Tibial nerve (tissue), 4 donors: Measurements from ENCODE around the gene DENND6A. TPM values are rescaled to one million over a fixed set of nuclear protein-coding genes. Genes with fewer than 3 reads are reported as not detected.

ENCODE experiments used
- DNase-seq, 2 donors: peaks; one replicate each; pipeline ENCODE4 v3.0.0-alpha.2; 2019; ENCODE audit warnings: low spot score in 2 of 2
- H3K27ac ChIP-seq, 4 donors: fragments of 200-600 bp; sonication (generic) in 3 of 4; one replicate each; pipeline ENCODE4 v1.5.1; 2017 to 2019; ENCODE audit warnings: mild to moderate bottlenecking in 1 of 4
- H3K27me3 ChIP-seq, 2 donors: fragments of 200-600 bp; sonication (generic) in 1 of 2; one replicate each; pipeline versions ENCODE4 v1.5.1 to v1.6.0; 2017 to 2019
- H3K36me3 ChIP-seq, 3 donors: fragments of 200-600 bp; sonication (generic); one replicate each; pipeline ENCODE4 v1.5.1; 2018 to 2019
- H3K4me1 ChIP-seq, 4 donors: fragments of 200-600 bp; sonication (generic) in 3 of 4; one replicate each; pipeline ENCODE4 v1.5.1; 2017 to 2019
- H3K4me3 ChIP-seq, 4 donors: fragments of 200-600 bp; sonication (generic) in 3 of 4; one replicate each; pipeline ENCODE4 v1.5.1; 2017 to 2019; ENCODE audit warnings: mild to moderate bottlenecking in 1 of 4, moderate library complexity in 1 of 4
- H3K9me3 ChIP-seq, 4 donors: fragments of 200-600 bp; sonication (generic) in 3 of 4; one replicate each; pipeline ENCODE4 v1.5.1; 2017 to 2019
- EP300 ChIP-seq, 2 donors: sonication (generic); formaldehyde crosslinking; IDR thresholded peaks; one replicate each; pipeline ENCODE4 v1.6.1; 2017; ENCODE audit warnings: antibody characterized with exemption in 2 of 2, mild to moderate bottlenecking in 1 of 2
- POLR2A ChIP-seq, 2 donors: fragments of 450-650 bp; IDR thresholded peaks; one replicate each; pipeline ENCODE4 v1.6.1; 2017; ENCODE audit warnings: antibody characterized with exemption in 2 of 2, mild to moderate bottlenecking in 2 of 2, moderate library complexity in 2 of 2
- WGBS, 2 donors: methylation state at CpG; one replicate each; pipeline ENCODE4 v1.1.5; 2018; 5-methylcytosine and 5-hydroxymethylcytosine counted together
- total RNA-seq, 4 donors: library from RNA; depleted of rRNA; stranded (reverse); fragments of >200 nt; gene quantifications; one replicate each; pipeline ENCODE4 v1.1.0, GENCODE V29; 2016
- TF ChIP-seq, protein P1 (sequence below), 5 experiments: fragments of 200-600 bp in 3 of 5; fragments of 450-650 bp in 2 of 5; sonication (generic) in 3 of 5; IDR thresholded peaks; one replicate each; pipeline ENCODE4 v1.5.1; 2016 to 2019; ENCODE audit warnings: antibody characterized with exemption in 5 of 5, mild to moderate bottlenecking in 3 of 5, moderate library complexity in 2 of 5

The DENND6A gene
- 10 to 100 TPM; 48.0 to 88.1 (median 51.9) TPM for total RNA-seq

DNA sequence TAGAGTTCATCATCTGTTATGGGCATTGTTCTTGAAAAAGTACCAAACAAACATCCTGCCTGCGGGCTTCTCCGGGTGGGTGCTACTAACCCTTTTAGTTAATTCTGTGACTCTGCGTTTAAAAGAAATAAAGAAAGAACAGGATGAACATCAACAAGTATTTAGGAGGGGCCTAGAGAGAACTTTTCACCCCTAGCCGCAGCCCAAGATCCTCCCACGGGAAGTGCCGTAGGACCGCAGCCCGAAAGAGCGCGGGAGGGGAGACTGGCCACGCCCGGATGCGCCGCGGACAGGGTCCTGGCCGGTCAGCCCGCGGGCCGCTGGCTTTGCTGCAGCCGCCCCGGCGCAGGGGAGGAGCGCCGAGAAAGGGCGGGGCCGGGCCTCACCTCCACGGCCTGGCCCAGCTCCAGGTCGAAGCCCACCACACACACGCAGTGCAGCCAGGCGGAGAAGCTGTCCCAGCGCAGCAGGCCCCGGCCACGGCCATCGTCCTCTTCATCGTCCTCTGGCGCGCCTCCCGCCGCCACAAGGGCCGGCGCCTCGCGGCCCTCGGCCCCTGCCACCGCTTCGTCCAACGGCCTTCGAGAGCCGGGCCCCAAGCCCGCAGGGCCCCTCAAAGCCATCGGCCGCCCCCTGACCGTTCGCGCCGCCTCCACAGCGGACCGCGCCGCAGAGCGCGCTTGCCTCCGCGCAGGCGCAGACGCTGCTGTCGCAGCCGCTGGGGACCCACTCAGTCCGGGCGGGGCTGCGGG is at the start of gene DENND6A:
Gene DENND6A, minus strand, starts transcription at position 682 of the 752 bp plus-strand sequence. Its CDS starts 59 bp downstream, at position 623.
- H3K36me3 ChIP-seq, result no peaks in the 10 kb centered on the region
- peaks cover 0 to 50% (median 37%) of the 10 kb centered on the region in 4 donors for H3K4me1 ChIP-seq
- TF ChIP-seq, protein P1, sequence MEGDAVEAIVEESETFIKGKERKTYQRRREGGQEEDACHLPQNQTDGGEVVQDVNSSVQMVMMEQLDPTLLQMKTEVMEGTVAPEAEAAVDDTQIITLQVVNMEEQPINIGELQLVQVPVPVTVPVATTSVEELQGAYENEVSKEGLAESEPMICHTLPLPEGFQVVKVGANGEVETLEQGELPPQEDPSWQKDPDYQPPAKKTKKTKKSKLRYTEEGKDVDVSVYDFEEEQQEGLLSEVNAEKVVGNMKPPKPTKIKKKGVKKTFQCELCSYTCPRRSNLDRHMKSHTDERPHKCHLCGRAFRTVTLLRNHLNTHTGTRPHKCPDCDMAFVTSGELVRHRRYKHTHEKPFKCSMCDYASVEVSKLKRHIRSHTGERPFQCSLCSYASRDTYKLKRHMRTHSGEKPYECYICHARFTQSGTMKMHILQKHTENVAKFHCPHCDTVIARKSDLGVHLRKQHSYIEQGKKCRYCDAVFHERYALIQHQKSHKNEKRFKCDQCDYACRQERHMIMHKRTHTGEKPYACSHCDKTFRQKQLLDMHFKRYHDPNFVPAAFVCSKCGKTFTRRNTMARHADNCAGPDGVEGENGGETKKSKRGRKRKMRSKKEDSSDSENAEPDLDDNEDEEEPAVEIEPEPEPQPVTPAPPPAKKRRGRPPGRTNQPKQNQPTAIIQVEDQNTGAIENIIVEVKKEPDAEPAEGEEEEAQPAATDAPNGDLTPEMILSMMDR (IDR thresholded peaks at IDR 0.05), result peak in 2 of 5 experiments; percentile 45 to 48
- peak; percentile 76 to 97 for TF ChIP-seq EP300 (IDR thresholded peaks at IDR 0.05)
- TF ChIP-seq POLR2A (IDR thresholded peaks at IDR 0.05), result peak; percentile 94 to 98
- DNase-seq, result peak; percentile 72 to 92
- H3K9me3 ChIP-seq, result no peaks in the 10 kb centered on the region
- peak within 1 kb of the TSS; percentile 75 to 100 (median 88) for H3K4me3 ChIP-seq
- 0 to 1% methylated on average over 36 to 51 of the region's 71 CpGs for WGBS, 2 donors
- no peaks in the 10 kb centered on the region for H3K27me3 ChIP-seq
- peak within 1 kb of the TSS; percentile 98 to 100 (median 99) for H3K27ac ChIP-seq

GRCh38 chr3:57740027-57740426 is 47.1 kb upstream of the DENND6A start:
- no peak for TF ChIP-seq EP300 (IDR thresholded peaks at IDR 0.05)
- TF ChIP-seq POLR2A (IDR thresholded peaks at IDR 0.05), result no peak
- TF ChIP-seq, protein P1 (IDR thresholded peaks at IDR 0.05), result no peak
- H3K9me3 ChIP-seq, result no peaks in the 10 kb centered on the region
- DNase-seq, result no peak
- H3K36me3 ChIP-seq, result no peaks in the 10 kb centered on the region
- H3K27ac ChIP-seq, result no peak overlapping the region
- H3K4me1 ChIP-seq, result peaks cover 0 to 3% (median 0%) of the 10 kb centered on the region in 4 donors
- H3K27me3 ChIP-seq, result no peaks in the 10 kb centered on the region
- H3K4me3 ChIP-seq, result no peak overlapping the region
- WGBS, 2 donors, result 94 to 96% methylated on average over 5 of the region's 5 CpGs

DNA sequence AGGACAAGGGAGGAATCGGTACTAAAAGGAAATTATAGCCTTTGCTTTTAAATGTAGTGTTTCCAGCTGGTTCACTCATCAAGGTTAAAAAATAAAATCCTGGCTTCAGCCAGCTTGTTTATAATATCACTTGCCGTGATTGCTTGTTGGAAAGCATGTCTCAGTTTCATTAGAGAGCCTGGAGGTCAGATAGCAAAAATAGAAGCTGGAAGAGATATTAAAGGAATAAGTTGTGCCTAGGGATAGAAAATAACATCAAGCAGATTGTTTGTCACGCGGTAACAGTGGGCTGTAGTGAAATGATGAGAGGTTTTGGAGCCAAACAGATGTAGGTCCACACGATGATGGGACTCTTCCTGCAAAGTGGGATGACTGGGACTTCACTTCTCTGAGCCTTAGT is 45.5 kb upstream of the DENND6A start:
- DNase-seq, result no peak
- 55 to 58% methylated on average over 5 of the region's 5 CpGs for WGBS, 2 donors
- Histone ChIP-seq H3K4me3 (no peak overlapping the region), H3K9me3 (no peaks in the 10 kb centered on the region), H3K4me1 (peaks cover 0 to 3% (median 0%) of the 10 kb centered on the region in 4 donors), H3K27ac (peak overlapping the region in 2 of 4 donors; percentile 1 to 26), H3K36me3 (no peaks in the 10 kb centered on the region), H3K27me3 (no peaks in the 10 kb centered on the region)
- TF ChIP-seq, protein P1 (IDR thresholded peaks at IDR 0.05), result no peak
- TF ChIP-seq POLR2A (IDR thresholded peaks at IDR 0.05) (no peak), EP300 (IDR thresholded peaks at IDR 0.05) (no peak)

GRCh38 chr3:57737840-57738239 is 45.0 kb upstream of the DENND6A start:
- WGBS, 2 donors, result 87 to 88% methylated on average over 7 of the region's 7 CpGs
- no peaks in the 10 kb centered on the region for H3K36me3 ChIP-seq
- TF ChIP-seq EP300 (IDR thresholded peaks at IDR 0.05) (no peak), POLR2A (IDR thresholded peaks at IDR 0.05) (no peak)
- TF ChIP-seq, protein P1 (IDR thresholded peaks at IDR 0.05), result no peak
- no peak for DNase-seq
- H3K27ac ChIP-seq, result peak overlapping the region in 1 of 4 donors; percentile 1
- H3K27me3 ChIP-seq, result no peaks in the 10 kb centered on the region
- H3K4me1 ChIP-seq, result peaks cover 0 to 3% (median 0%) of the 10 kb centered on the region in 4 donors
- H3K4me3 ChIP-seq, result no peak overlapping the region
- no peaks in the 10 kb centered on the region for H3K9me3 ChIP-seq

DNA sequence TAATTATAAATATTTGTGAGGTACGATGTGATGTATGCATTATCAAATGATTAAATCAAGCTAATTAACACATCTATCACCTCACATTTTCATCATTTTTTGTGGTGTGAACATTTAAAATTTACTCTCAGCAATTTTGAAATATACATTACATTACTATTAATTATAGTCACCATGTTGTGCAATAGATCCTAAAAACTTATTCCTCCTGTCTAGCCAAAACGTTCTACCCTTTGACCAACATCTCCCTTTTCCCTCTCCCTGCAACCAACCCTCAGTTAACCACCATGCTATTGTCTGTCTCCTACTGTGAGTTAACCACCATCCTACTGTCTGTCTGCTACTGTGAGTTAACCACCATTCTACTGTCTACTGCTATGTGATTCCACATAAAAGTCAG is 42.5 kb upstream of the DENND6A start:
- no peak for DNase-seq
- Histone ChIP-seq H3K4me3 (no peak overlapping the region), H3K9me3 (no peaks in the 10 kb centered on the region), H3K36me3 (no peaks in the 10 kb centered on the region), H3K4me1 (peaks cover 0 to 3% (median 0%) of the 10 kb centered on the region in 4 donors), H3K27me3 (no peaks in the 10 kb centered on the region), H3K27ac (no peak overlapping the region)
- WGBS, 2 donors, result 73 to 80% methylated on average over 2 of the region's 2 CpGs
- TF ChIP-seq POLR2A (IDR thresholded peaks at IDR 0.05), result no peak
- no peak for TF ChIP-seq EP300 (IDR thresholded peaks at IDR 0.05)
- TF ChIP-seq, protein P1 (IDR thresholded peaks at IDR 0.05), result no peak
